Measurements from ENCODE around the gene DIAPH1. TPM values are rescaled to one million over a fixed set of nuclear protein-coding genes. Genes with fewer than 3 reads are reported as not detected.

Gene DIAPH1
- total and polyA plus RNA-seq, 11 donors: 29.9 to 137 (median 61.5) TPM

DNA sequence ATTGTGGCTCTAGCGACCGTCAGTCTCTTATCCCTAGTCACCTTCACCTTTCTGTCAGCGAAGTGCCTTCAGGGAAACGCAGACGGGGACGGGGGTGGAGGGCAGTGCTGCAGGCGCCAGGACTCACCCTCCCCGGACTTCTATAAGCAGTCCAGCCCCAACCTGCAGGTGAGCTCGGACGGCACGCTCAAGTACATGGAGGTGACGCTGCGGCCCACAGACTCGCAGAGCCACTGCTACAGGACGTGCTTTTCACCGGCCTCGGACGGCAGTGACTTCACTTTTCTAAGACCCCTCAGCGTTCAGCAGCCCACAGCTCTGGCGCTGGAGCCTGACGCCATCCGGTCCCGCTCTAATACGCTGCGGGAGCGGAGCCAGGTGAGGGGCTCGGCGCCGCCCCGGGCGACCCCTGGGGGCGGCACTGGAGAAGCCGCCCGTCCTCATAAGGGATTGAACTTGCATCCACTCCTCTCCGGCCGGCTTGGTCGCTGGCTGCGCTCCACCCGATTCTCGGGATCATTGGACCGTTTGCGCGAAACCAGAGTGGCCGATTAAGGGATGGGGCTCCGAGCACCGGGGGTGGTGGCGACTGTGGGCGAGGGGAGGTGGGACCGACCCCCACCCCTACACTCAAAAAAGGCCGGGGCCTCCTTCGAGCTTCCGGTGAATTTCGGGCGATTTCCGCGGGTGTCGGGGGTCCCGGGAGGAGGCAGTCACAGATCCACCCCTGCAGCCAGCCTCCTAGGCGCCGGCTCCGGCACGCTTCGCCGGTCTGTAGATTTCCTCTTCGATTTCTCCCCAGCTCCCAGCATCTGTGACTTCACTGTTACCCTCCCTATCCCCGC, 127.3 kb downstream of the DIAPH1 start:
- 65 to 77% (median 75%) methylated on average over 29 to 66 of the region's 66 CpGs for WGBS, 4 donors
- peaks cover 0 to 35% (median 0%) of the 10 kb centered on the region in 9 donors for H3K27me3 ChIP-seq
- H3K27ac ChIP-seq: no peak overlapping the region
- ATAC-seq (no peak), DNase-seq (no peak)
- intact Hi-C loops (cut with DNase I): no loop called here
- peaks cover 0 to 53% (median 22%) of the 10 kb centered on the region in 9 donors for H3K36me3 ChIP-seq
- peak overlapping the region in 2 of 12 donors; percentile 6 to 31 for H3K4me3 ChIP-seq
- TF ChIP-seq, protein P1, sequence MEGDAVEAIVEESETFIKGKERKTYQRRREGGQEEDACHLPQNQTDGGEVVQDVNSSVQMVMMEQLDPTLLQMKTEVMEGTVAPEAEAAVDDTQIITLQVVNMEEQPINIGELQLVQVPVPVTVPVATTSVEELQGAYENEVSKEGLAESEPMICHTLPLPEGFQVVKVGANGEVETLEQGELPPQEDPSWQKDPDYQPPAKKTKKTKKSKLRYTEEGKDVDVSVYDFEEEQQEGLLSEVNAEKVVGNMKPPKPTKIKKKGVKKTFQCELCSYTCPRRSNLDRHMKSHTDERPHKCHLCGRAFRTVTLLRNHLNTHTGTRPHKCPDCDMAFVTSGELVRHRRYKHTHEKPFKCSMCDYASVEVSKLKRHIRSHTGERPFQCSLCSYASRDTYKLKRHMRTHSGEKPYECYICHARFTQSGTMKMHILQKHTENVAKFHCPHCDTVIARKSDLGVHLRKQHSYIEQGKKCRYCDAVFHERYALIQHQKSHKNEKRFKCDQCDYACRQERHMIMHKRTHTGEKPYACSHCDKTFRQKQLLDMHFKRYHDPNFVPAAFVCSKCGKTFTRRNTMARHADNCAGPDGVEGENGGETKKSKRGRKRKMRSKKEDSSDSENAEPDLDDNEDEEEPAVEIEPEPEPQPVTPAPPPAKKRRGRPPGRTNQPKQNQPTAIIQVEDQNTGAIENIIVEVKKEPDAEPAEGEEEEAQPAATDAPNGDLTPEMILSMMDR (IDR thresholded peaks at IDR 0.05): no peak
- no peak for TF ChIP-seq POLR2A (IDR thresholded peaks at IDR 0.05)
- H3K4me1 ChIP-seq: peaks cover 0 to 55% (median 19%) of the 10 kb centered on the region in 12 donors
- H3K9me3 ChIP-seq: no peaks in the 10 kb centered on the region

DNA sequence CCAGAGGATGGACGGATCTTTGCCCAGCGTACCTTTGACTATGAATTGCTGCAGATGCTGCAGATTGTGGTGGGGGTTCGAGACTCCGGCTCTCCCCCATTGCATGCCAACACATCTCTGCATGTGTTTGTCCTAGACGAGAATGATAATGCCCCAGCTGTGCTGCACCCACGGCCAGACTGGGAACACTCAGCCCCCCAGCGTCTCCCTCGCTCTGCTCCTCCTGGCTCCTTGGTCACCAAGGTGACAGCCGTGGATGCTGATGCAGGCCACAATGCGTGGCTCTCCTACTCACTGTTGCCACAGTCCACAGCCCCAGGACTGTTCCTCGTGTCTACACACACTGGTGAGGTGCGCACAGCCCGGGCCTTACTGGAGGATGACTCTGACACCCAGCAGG, 128.0 kb downstream of the DIAPH1 start:
- peaks cover 0 to 63% (median 19%) of the 10 kb centered on the region in 12 donors for H3K4me1 ChIP-seq
- no peak for TF ChIP-seq POLR2A (IDR thresholded peaks at IDR 0.05)
- TF ChIP-seq, protein P1 (IDR thresholded peaks at IDR 0.05): no peak
- peaks cover 0 to 39% (median 0%) of the 10 kb centered on the region in 9 donors for H3K27me3 ChIP-seq

DNA sequence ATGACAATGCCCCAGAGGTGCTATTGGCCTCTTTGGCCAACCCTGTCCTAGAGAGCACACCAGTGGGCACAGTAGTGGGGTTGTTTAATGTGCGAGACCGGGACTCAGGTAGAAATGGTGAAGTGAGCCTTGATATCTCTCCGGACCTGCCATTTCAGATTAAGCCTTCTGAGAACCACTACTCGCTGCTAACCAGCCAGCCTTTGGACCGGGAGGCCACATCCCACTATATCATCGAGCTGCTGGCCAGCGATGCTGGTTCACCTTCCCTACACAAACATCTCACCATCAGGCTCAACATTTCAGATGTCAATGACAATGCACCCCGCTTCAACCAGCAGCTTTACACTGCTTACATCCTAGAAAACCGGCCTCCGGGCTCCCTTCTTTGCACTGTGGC, 128.5 kb downstream of the DIAPH1 start:
- Histone ChIP-seq H3K4me1 (peaks cover 0 to 66% (median 22%) of the 10 kb centered on the region in 12 donors), H3K36me3 (peaks cover 0 to 53% (median 25%) of the 10 kb centered on the region in 9 donors), H3K4me3 (no peak overlapping the region), H3K27me3 (peaks cover 0 to 44% (median 0%) of the 10 kb centered on the region in 9 donors), H3K9me3 (no peaks in the 10 kb centered on the region), H3K27ac (no peak overlapping the region)
- intact Hi-C loops (cut with DNase I): no loop called here
- WGBS, 4 donors: 96 to 97% (median 96%) methylated on average over 10 of the region's 10 CpGs
- no peak for ATAC-seq
- no peak for TF ChIP-seq POLR2A (IDR thresholded peaks at IDR 0.05)
- TF ChIP-seq, protein P1 (IDR thresholded peaks at IDR 0.05): no peak
- DNase-seq: no peak

More for the DNA sequence above, 128.0 kb downstream of the DIAPH1 start:
- intact Hi-C loops (cut with DNase I): no loop called here
- Histone ChIP-seq H3K27ac (no peak overlapping the region), H3K36me3 (peaks cover 0 to 53% (median 25%) of the 10 kb centered on the region in 9 donors), H3K9me3 (no peaks in the 10 kb centered on the region), H3K4me3 (no peak overlapping the region)
- no peak for DNase-seq
- WGBS, 4 donors: 90 to 92% (median 90%) methylated on average over 11 to 13 of the region's 13 CpGs
- ATAC-seq: no peak

DNA sequence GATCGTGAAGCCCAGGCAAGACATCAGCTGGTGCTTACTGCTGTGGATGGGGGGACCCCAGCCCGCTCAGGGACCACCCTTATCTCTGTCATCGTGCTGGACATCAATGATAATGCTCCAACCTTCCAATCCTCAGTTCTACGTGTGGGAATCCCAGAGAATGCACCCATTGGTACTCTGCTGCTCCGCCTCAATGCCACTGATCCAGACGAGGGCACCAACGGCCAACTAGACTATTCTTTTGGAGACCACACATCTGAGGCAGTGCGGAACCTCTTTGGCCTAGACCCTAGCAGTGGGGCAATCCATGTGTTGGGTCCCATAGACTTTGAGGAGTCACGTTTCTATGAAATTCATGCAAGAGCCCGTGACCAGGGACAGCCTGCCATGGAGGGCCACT, 129.0 kb downstream of the DIAPH1 start:
- DNase-seq: no peak
- 89 to 94% (median 93%) methylated on average over 7 to 10 of the region's 10 CpGs for WGBS, 4 donors
- Histone ChIP-seq H3K4me3 (no peak overlapping the region), H3K27me3 (peaks cover 0 to 48% (median 0%) of the 10 kb centered on the region in 9 donors), H3K9me3 (no peaks in the 10 kb centered on the region), H3K36me3 (peaks cover 0 to 53% (median 22%) of the 10 kb centered on the region in 9 donors), H3K4me1 (peaks cover 0 to 68% (median 25%) of the 10 kb centered on the region in 12 donors), H3K27ac (no peak overlapping the region)
- intact Hi-C loops (cut with DNase I): no loop called here
- TF ChIP-seq, protein P1 (IDR thresholded peaks at IDR 0.05): no peak
- TF ChIP-seq POLR2A (IDR thresholded peaks at IDR 0.05): no peak
- ATAC-seq: no peak
